Activated CD8-positive, alpha-beta memory T cell treated with anti-CD3 and anti-CD28 coated beads, Interleukin-2, amount 10 ng/mL, durations not matched to agents 7 days and 5 days (primary cell): Measurements from ENCODE around the gene TCP10L. TPM values are rescaled to one million over a fixed set of nuclear protein-coding genes. Genes with fewer than 3 reads are reported as not detected.
"Not testable (repeated sequence)": the region's sequence is repeated elsewhere in the genome, so short reads cannot be mapped to it uniquely, and the experiment has no call there.

Experiments used
- ATAC-seq: fragments of 150-1000 bp; cut with Tn5 transposase; one replicate; pipeline ENCODE4 v1.10.0; 2021; ENCODE audit warnings: moderate library complexity
- CTCF ChIA-PET: fragments of 350-600 bp; sonication (Branson Sonifier 250); formaldehyde crosslinking; loops from one replicate; lab custom pipeline; 2021; ENCODE audit warnings: antibody characterized with exemption; lab: Charles Lee
- DNase-seq: peaks from one replicate; pipeline ENCODE4 v3.0.0-alpha.2; 2020
- H3K27ac Mint-ChIP-seq: one replicate; pipeline ENCODE4 v1.8.0; 2021; ENCODE audit warnings: mild to moderate bottlenecking, mixed read lengths
- H3K27me3 Mint-ChIP-seq: one replicate; pipeline ENCODE4 v1.8.0; 2021; ENCODE audit warnings: mixed read lengths
- H3K36me3 Mint-ChIP-seq: one replicate; pipeline ENCODE4 v1.8.0; 2021; ENCODE audit warnings: mild to moderate bottlenecking, mixed read lengths
- H3K4me1 Mint-ChIP-seq: one replicate; pipeline ENCODE4 v1.8.0; 2021; ENCODE audit warnings: mixed read lengths
- H3K4me3 Mint-ChIP-seq: one replicate; pipeline ENCODE4 v1.8.0; 2021; ENCODE audit warnings: mild to moderate bottlenecking, moderate library complexity, mixed read lengths
- H3K9me3 Mint-ChIP-seq: one replicate; pipeline ENCODE4 v1.8.0; 2022; ENCODE audit warnings: low read depth, mixed read lengths
- total RNA-seq, 2 experiments: library from RNA; stranded (reverse); gene quantifications; one replicate each; pipeline ENCODE4 v1.2.3, GENCODE V29; 2021

TCP10L gene
- total RNA-seq, 2 experiments from 2014 or later: not detected

GRCh38 chr21:32561476-32561875 lies 23.8 kb downstream of the TCP10L start:
- not testable (repeated sequence) for H3K9me3 Mint-ChIP-seq, H3K4me3 Mint-ChIP-seq, ATAC-seq, DNase-seq, H3K27me3 Mint-ChIP-seq, H3K4me1 Mint-ChIP-seq, H3K27ac Mint-ChIP-seq
- CTCF ChIA-PET: interaction anchor here (0.8 to 2.2 kb wide), 3 partner anchors 8 to 161 kb away, joined by 3 to 10 read pairs (median 6); no protein-coding TSS in a partner anchor
- H3K36me3 Mint-ChIP-seq: peaks cover 23% of the 10 kb centered on the region

- CTCF ChIA-PET: interaction anchor here (1.8 to 2.2 kb wide), 2 partner anchors 8 to 40 kb away, joined by 6 to 10 read pairs; no protein-coding TSS in a partner anchor
- no peak for ATAC-seq
- Mint-ChIP-seq H3K27ac (no peak overlapping the region), H3K27me3 (peaks cover 2% of the 10 kb centered on the region), H3K9me3 (peaks cover 9% of the 10 kb centered on the region), H3K36me3 (peaks cover 18% of the 10 kb centered on the region), H3K4me3 (no peak overlapping the region), H3K4me1 (peaks cover 6% of the 10 kb centered on the region)
- DNase-seq: no peak
These were observed 24.4 kb downstream of the TCP10L start for GRCh38 chr21:32560896-32561295.

GRCh38 chr21:32559006-32559610 lies 26.2 kb downstream of the TCP10L start:
- no peaks in the 10 kb centered on the region for H3K27me3 Mint-ChIP-seq
- peaks cover 2% of the 10 kb centered on the region for H3K9me3 Mint-ChIP-seq
- H3K36me3 Mint-ChIP-seq: peaks cover 4% of the 10 kb centered on the region
- no peak overlapping the region for H3K27ac Mint-ChIP-seq
- peaks cover 6% of the 10 kb centered on the region for H3K4me1 Mint-ChIP-seq
- no peak for ATAC-seq
- no peak overlapping the region for H3K4me3 Mint-ChIP-seq
- CTCF ChIA-PET: interaction anchor here (2.2 kb wide), 1 partner anchor 10 kb away, joined by 10 read pairs; no protein-coding TSS in a partner anchor
- no peak for DNase-seq

- Mint-ChIP-seq H3K27ac (no peak overlapping the region), H3K9me3 (no peaks in the 10 kb centered on the region), H3K4me1 (peaks cover 6% of the 10 kb centered on the region), H3K36me3 (peaks cover 1% of the 10 kb centered on the region), H3K27me3 (no peaks in the 10 kb centered on the region), H3K4me3 (no peak overlapping the region)
- ATAC-seq (no peak), DNase-seq (no peak)
- CTCF ChIA-PET: no interaction called here
These were observed 27.2 kb downstream of the TCP10L start for GRCh38 chr21:32558106-32558505.

GRCh38 chr21:32554832-32555638 lies 30.3 kb downstream of the TCP10L start:
- H3K36me3 Mint-ChIP-seq: no peaks in the 10 kb centered on the region
- no peaks in the 10 kb centered on the region for H3K9me3 Mint-ChIP-seq
- H3K27ac Mint-ChIP-seq: no peak overlapping the region
- H3K27me3 Mint-ChIP-seq: no peaks in the 10 kb centered on the region
- H3K4me1 Mint-ChIP-seq: peaks cover 3% of the 10 kb centered on the region
- ATAC-seq (no peak), DNase-seq (no peak)
- CTCF ChIA-PET: no interaction called here
- H3K4me3 Mint-ChIP-seq: no peak overlapping the region

- H3K36me3 Mint-ChIP-seq: no peaks in the 10 kb centered on the region
- H3K27ac Mint-ChIP-seq: no peak overlapping the region
- H3K27me3 Mint-ChIP-seq: no peaks in the 10 kb centered on the region
- no peaks in the 10 kb centered on the region for H3K4me1 Mint-ChIP-seq
- no peaks in the 10 kb centered on the region for H3K9me3 Mint-ChIP-seq
- ATAC-seq (no peak), DNase-seq (no peak)
- CTCF ChIA-PET: no interaction called here
- H3K4me3 Mint-ChIP-seq: no peak overlapping the region
These were observed 35.4 kb downstream of the TCP10L start for GRCh38 chr21:32549886-32550285.

GRCh38 chr21:32549440-32549839 lies 35.9 kb downstream of the TCP10L start:
- CTCF ChIA-PET: no interaction called here
- H3K27ac Mint-ChIP-seq: no peak overlapping the region
- no peaks in the 10 kb centered on the region for H3K4me1 Mint-ChIP-seq
- H3K9me3 Mint-ChIP-seq: no peaks in the 10 kb centered on the region
- H3K36me3 Mint-ChIP-seq: no peaks in the 10 kb centered on the region
- DNase-seq (no peak), ATAC-seq (no peak)
- no peak overlapping the region for H3K4me3 Mint-ChIP-seq
- H3K27me3 Mint-ChIP-seq: no peaks in the 10 kb centered on the region

- Mint-ChIP-seq H3K27me3 (no peaks in the 10 kb centered on the region), H3K36me3 (no peaks in the 10 kb centered on the region), H3K27ac (no peak overlapping the region), H3K4me1 (no peaks in the 10 kb centered on the region), H3K4me3 (no peak overlapping the region), H3K9me3 (no peaks in the 10 kb centered on the region)
- no peak for DNase-seq
- ATAC-seq: no peak
- CTCF ChIA-PET: no interaction called here
These were observed 36.3 kb downstream of the TCP10L start for GRCh38 chr21:32548978-32549377.

GRCh38 chr21:32547018-32547417 lies 38.3 kb downstream of the TCP10L start:
- ATAC-seq (no peak), DNase-seq (no peak)
- no peak overlapping the region for H3K4me3 Mint-ChIP-seq
- no peaks in the 10 kb centered on the region for H3K27me3 Mint-ChIP-seq
- H3K9me3 Mint-ChIP-seq: no peaks in the 10 kb centered on the region
- no peaks in the 10 kb centered on the region for H3K36me3 Mint-ChIP-seq
- H3K27ac Mint-ChIP-seq: no peak overlapping the region
- no peaks in the 10 kb centered on the region for H3K4me1 Mint-ChIP-seq
- CTCF ChIA-PET: interaction anchor here (1.0 kb wide), 1 partner anchor 22 kb away, joined by 3 read pairs; no protein-coding TSS in a partner anchor

GRCh38 chr21:32545948-32546441 lies 39.3 kb downstream of the TCP10L start:
- CTCF ChIA-PET: no interaction called here
- H3K4me1 Mint-ChIP-seq: no peaks in the 10 kb centered on the region
- DNase-seq (no peak), ATAC-seq (no peak)
- H3K4me3 Mint-ChIP-seq: no peak overlapping the region
- no peaks in the 10 kb centered on the region for H3K27me3 Mint-ChIP-seq
- H3K27ac Mint-ChIP-seq: no peak overlapping the region
- H3K36me3 Mint-ChIP-seq: no peaks in the 10 kb centered on the region
- no peaks in the 10 kb centered on the region for H3K9me3 Mint-ChIP-seq

- no peaks in the 10 kb centered on the region for H3K4me1 Mint-ChIP-seq
- H3K4me3 Mint-ChIP-seq: no peak overlapping the region
- ATAC-seq (no peak), DNase-seq (no peak)
- H3K9me3 Mint-ChIP-seq: no peaks in the 10 kb centered on the region
- no peaks in the 10 kb centered on the region for H3K27me3 Mint-ChIP-seq
- H3K36me3 Mint-ChIP-seq: no peaks in the 10 kb centered on the region
- no peak overlapping the region for H3K27ac Mint-ChIP-seq
- CTCF ChIA-PET: no interaction called here
These were observed 40.6 kb downstream of the TCP10L start for GRCh38 chr21:32544697-32545096.

GRCh38 chr21:32543975-32544374 lies 41.3 kb downstream of the TCP10L start:
- no peak for ATAC-seq
- no peak overlapping the region for H3K27ac Mint-ChIP-seq
- DNase-seq: no peak
- CTCF ChIA-PET: no interaction called here
- H3K4me3 Mint-ChIP-seq: no peak overlapping the region
- H3K27me3 Mint-ChIP-seq: no peaks in the 10 kb centered on the region
- no peaks in the 10 kb centered on the region for H3K36me3 Mint-ChIP-seq
- no peaks in the 10 kb centered on the region for H3K9me3 Mint-ChIP-seq
- H3K4me1 Mint-ChIP-seq: peaks cover 3% of the 10 kb centered on the region

GRCh38 chr21:32543056-32543455 lies 42.3 kb downstream of the TCP10L start:
- H3K27ac Mint-ChIP-seq, ATAC-seq, DNase-seq, H3K9me3 Mint-ChIP-seq, H3K36me3 Mint-ChIP-seq, CTCF ChIA-PET, H3K4me1 Mint-ChIP-seq, H3K4me3 Mint-ChIP-seq, H3K27me3 Mint-ChIP-seq: not testable (repeated sequence)

GRCh38 chr21:32539378-32539777 lies 45.9 kb downstream of the TCP10L start:
- peaks cover 2% of the 10 kb centered on the region for H3K36me3 Mint-ChIP-seq
- no peaks in the 10 kb centered on the region for H3K27me3 Mint-ChIP-seq
- H3K4me1 Mint-ChIP-seq: peaks cover 24% of the 10 kb centered on the region
- no peak overlapping the region for H3K27ac Mint-ChIP-seq
- no peaks in the 10 kb centered on the region for H3K9me3 Mint-ChIP-seq
- CTCF ChIA-PET: interaction anchor here (1.4 to 2.7 kb wide), 5 partner anchors 13 to 136 kb away, joined by 5 to 16 read pairs (median 7); no protein-coding TSS in a partner anchor
- no peak overlapping the region for H3K4me3 Mint-ChIP-seq
- DNase-seq (no peak), ATAC-seq (no peak)
